Raji (cell line): ENCODE measurements around the gene MORN5.

Source experiments
- POLR2A ChIP-seq: IDR thresholded peaks from 2 replicates; pipeline ENCODE4 v1.6.1; 2011; ENCODE audit warnings: low read depth, low read length, control low read depth; ENCODE audit not compliant: insufficient read depth

Gene MORN5

DNA sequence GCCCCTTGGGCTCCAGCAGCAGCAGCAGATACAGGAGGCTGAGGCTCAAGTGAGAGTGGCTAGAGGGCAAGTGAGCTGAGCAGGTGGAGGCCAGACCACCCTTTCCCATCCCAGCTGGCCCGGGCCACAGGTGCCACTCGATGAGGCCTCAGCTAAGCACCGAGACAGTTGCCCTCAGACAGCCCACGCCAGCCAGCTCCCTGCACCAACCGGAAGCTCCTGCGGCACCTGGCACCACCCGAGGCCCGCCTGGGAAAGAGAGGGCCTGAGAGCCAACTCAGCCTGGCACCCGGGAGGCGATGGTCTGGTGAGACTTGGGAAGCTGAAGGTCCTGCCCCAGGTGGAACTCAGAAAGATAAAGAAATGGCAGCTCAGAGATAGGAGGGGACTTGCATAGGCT is 38.3 kb upstream of the MORN5 start:
- no peak for TF ChIP-seq POLR2A

DNA sequence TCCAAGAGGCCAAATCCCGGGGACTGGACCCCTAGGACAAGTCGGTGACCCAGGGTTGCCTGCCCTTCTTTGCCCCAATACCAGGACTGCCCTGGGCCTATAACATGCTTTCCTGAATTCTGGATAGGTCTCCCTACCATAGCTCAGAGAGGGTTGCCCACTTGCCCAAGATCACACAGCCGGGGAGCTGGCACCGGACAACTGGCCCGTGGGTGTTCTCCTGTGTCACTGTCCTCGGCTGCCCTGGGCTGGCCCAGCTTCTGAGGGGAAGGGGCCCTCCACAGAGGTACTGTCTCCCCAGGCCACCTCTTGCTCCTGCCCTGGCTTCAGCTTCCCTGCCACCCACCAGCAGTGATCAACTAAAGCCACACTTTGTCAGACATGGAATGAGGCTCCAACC is 37.8 kb upstream of the MORN5 start:
- TF ChIP-seq POLR2A = no peak

DNA sequence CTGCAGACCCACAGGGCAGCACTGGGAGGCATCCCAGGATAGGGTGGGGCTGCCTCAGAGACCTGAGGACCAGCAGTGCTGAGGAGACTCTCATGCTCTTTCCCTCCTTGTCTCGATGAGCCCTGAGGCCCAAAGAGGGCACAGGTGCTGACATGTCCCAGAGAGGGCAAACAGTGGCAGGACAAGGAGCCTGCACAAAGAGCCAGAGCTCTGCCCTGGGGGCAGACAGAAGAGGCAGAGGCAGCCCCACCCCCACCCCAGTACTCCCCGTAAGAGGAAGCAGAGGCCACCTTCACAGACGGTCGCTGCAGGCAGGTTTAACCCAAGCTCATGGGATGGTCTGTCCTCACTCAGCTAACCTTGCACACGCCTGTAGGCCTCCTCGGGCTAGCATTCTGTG is 37.2 kb upstream of the MORN5 start:
- TF ChIP-seq POLR2A = no peak

DNA sequence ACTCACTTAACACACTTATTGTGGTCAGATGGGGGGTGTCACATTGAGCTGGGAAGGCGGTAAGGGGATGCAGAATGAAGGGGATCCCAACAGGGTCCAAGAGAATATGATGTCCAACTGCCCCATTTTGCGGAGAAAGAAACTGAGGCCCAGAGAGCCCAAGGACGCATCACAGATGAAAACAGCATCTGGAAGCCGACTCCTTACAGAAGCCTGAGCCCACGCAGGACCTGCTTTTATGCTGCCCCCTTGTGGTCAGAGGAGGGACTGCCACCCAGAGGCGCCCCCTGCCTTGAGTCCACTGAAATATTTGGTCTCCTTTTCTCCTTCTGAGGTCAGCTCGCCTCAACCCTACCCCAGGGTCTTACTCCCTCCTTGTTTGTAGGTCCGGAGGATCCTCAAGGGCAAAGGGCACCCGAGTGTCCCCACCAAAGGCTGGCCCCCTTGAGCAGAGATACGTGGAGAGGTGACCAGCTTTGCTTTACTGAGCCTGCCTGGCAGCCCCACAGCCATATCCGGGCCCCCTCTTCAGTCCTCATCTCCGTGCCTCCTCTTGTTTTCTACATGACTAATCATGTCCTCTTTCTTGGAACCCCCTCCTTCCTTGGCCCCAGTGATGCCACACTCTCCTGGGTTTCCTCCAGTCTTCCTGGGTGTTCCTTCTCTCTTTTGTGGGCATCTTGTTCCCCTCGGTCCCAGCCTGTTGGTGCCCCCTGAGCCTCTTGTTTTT is 36.6 kb upstream of the MORN5 start:
- TF ChIP-seq POLR2A = no peak

DNA sequence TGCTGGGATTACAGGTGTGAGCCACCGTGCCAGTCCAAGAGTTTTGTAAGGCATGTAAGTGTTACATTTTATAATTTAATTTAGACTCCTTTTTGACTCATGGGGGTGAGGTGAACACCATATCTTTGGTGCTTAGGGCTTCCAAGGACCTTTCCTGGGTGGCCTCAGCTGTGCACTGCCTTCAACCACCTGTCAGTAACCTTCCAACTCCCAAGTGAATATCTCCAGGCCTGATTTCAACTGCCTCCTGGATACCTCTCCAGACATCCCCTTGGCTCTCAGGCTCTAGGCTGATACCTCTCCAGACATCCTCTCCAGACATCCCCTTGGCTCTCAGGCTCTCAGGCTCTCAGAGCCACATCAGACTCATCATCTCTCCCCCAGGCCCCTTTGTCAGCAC is 35.7 kb upstream of the MORN5 start:
- no peak for TF ChIP-seq POLR2A

DNA sequence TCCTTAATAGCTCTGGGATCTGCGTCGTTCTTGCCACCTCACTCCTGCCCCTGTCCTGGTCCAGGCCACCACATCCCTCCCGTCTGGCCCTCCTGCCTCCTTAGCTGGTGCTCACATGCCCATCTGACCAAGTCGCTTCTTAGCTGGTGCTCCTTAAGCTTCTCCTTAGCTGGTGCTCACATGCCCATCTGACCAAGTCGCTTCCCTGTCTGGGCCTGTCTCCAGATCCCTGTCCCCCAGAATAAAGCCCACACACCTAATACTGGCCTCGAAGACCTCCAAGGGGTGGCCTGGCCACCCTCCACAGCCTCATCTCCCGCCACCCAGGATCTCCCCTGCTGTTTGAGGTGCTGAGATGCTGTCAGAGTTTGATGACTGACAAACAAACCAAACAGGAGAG is 35.2 kb upstream of the MORN5 start:
- TF ChIP-seq POLR2A = no peak

DNA sequence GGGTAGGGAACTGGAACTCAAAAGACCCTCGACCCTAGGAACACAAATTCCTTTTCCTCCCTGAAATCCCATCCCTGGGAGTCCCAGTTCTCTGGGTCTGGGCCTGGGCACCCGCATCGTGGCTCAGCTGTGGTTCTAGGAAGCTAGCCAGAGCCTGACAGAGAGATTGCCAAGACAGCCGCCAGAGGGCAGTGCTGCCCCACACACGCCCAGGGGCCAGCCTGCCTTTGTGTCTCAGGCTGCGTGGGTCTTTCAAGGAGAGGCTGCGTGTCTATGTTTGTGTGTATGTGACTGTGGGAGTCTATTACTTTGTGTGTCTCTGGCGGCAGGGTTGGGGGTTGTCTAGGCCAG is 34.6 kb upstream of the MORN5 start:
- TF ChIP-seq POLR2A = no peak

DNA sequence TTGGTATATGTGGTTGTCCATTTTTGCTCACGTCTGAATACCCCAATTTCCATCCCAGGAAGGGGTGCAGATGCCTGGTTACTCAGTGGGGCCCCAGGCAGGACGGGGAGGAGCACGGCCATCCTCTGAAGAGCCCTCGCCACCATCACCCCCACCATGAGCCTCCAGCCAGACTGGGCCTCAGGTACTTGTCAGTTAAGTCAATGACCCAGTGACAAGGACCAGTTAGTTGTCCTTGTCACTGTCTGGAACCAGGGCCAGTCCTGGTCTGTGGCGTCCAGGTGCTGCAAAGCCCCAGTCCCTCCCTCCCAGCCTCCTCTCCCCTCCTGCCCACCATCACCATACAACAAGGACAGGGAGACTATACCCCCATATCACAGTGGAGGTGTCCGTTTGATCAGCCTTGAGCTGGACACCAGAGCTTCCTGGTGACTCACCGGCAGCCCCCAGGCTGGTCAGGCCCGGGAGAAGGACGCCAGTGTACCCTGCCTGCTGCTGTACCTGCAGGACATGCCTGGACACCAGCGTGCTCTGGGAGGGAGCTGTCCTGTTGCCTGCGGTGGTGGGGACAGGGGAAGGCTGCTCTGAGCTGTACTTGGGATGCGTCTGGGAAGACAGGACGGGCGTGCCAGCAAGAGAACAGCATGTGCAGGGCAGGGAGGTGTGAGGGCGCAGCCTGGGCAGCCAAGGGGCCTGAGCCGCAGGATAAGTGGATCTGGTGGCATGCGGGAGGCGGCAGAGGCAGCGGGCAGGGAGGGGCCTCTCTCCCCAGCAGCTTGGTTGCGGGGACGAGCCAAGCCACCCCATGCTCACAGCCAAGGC is 34.0 kb upstream of the MORN5 start:
- no peak for TF ChIP-seq POLR2A

DNA sequence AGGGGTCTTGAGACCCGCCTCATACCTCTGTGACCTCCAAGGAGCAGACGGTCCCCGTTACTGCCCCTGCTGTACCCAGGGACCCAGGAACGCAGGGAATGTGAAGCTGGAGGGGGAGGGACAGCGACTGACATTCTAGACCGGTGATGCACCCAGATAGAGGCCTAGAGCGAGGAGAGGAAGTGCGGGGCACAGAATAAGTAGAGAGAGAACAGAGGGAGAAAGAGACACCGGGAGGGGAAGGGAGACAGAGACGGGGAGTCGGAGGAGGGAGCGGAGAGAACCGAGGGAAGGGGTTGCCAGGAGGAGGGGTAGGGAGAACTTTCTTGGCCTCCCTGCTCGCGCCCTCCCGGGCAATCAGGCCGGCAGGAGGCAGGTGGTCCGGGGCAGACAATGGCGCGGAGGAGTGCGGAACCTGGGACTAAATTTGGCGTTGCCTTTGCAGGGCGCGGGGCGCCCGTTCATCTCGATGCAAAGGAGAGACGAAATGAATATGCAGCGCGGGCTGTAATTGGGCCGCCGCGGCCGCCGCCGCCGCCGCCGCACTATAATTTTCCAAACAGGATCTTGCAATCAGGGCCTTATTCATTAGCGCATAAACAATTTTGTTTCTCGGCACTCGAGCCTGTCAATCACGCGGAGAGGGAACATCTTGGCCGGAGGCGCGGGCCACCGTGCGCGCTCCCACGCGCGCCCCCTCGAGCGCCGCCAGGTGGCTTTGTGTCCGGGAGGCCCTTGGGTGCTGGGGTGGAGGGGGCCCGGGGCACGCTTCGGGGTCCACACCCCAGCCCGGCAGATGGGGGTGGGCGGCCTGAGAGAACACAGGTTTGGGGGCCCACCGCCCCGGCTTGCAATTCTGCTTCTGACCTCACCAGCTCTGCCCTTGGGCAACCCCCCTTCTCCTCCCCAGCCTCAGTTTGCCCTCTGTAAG is 33.1 kb upstream of the MORN5 start:
- TF ChIP-seq POLR2A = no peak

DNA sequence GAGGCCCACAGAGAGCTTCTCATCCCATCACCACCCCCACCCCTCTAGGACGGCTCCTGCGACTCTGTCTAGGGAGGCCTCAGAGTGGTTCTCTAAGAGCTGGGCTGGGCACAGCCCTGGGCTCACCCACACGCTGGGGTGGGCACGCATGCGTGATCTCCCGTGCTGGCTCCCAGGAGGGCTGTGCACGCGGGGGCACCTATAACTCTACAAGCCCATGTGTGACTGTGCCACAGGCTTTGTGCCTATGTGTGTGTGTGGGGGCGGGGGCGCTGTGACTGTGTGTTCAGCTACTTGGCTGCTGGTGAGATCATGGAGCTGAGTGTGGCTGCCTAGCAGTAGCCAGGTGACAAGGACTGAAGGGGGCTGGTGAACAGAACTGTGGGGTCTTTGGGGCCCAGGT is 32.3 kb upstream of the MORN5 start:
- TF ChIP-seq POLR2A = no peak

DNA sequence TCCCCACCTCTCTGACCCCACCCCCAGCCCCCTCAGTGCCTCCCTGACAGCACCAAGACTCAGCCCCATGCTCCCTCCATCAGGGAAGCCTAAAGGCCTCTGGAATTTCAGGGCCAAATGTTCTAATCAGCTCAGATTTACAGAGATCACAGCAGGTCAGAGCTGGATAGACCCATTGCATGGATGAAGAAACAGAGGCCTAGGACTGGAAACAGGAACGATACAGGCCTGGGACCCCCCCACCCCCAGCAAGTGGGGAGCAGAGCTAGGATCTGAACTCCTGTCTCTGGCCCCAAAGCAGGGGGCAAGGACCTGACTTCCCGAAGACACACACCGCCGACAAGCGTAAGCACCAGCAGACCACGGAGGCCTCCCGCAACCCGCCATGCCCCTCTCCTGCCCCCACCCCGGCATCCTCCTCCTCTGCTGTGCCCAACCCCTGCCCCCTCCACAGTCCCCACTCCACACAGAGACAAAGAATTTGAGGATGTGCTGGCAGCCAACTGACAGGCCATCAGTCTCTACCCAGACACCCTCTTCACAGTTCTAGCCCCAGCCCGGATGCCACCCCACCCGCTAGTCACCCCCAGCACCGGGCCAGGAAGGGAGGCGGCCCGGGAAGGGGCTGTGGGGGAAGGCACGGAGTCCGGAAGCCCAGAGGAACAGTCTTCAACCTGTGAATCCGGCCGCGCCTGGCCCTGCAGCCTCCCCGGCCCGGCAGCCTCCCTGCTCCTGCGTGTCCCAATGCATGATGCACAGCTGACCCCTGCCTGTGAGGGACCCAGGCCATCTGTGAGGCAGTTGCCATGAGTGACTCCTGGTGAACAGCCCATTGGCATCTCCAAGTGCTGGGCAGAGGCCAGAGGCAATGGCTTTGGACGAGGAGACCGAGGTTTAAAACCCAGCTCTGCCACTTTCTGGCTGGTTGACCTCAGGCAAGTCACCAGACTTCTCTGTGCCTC is 31.4 kb upstream of the MORN5 start:
- TF ChIP-seq POLR2A = no peak

DNA sequence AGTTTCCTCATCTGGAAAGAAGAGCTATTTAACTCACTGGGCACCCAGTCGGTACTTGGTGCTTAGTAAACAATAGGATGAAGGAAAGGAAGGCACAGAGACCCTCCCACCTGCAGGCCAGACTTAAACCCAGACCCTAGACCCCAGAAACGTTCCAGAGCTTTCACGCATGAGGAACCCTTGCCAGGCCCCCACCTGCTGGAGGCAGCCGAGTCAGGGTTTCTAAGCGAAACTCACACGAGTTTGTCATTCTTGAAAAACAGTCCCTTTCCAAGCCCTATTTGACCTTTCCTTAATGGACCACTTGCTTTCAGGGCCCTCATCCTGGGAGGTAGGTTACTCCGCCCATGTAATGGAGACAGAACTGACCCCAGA is 30.8 kb upstream of the MORN5 start:
- no peak for TF ChIP-seq POLR2A

DNA sequence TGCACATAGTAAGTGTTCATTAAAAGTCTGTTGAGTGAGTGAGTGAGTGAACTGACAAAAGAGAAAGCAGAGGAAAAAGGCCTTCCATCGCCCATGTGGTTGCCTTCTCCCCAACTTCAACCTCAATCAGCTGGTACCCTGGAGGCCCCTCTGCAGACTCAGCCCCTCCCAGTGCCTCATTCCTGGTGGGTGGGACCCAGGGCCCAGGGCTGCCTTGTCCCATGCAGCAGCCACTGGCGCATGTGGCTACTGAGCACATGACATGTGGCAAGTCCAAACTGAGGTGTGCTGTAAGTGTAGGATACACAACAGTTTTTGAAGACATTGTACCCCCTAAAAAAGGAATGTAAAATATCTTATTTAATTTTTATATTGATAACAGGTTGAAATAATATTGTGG is 29.7 kb upstream of the MORN5 start:
- no peak for TF ChIP-seq POLR2A

DNA sequence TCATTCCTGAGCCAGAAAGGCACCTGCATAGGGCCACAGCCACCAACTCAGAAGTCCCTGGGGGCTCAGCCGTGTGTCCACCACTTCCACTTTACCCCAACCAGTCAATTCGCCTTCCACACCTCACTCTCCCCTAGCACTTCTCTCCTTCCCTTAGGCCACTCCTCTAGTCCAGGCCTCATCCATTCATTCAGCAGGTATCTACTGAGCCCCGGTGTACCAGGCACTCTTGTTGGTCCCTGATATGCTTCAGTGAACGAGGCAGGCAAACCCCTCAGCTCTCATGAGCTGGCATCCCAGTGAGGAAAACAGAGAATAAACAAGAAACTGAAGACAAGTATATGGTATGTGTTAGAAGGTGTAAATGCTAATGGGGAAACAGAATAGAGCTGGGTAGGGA is 28.9 kb upstream of the MORN5 start:
- TF ChIP-seq POLR2A = no peak
